HL-60/S4 treated with phorbol 12-myristate 13-acetate at 8.2 ng/mL for 4 days and 3 days (cell line): Measurements from ENCODE around the gene DIAPH1.

ENCODE experiments used
- in situ Hi-C: fragments of 300-500 bp; cut with MboI; formaldehyde crosslinking; loops from 2 replicates; pipeline ENCODE4 v1.15.0; 2022; ENCODE audit warnings: low sequenced_read_pairs

The DIAPH1 gene

DNA sequence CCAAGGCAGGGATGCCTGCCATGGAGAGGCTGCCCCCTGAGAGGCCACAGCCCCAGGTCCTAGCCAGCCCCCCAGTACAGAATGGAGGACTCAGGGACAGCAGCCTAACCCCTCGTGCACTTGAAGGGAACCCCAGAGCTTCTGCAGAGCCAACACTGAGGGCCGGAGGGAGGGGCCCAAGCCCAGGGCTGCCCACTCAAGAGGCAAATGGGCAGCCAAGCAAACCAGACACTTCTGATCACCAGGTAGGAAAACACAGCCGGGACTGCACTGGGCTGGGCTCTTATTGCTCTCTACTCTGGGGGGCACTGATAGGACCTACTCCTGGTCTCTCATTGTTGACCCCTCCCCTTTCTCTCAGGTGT lies 21.2 kb upstream of the DIAPH1 start:
- in situ Hi-C loops: no loop called here

DNA sequence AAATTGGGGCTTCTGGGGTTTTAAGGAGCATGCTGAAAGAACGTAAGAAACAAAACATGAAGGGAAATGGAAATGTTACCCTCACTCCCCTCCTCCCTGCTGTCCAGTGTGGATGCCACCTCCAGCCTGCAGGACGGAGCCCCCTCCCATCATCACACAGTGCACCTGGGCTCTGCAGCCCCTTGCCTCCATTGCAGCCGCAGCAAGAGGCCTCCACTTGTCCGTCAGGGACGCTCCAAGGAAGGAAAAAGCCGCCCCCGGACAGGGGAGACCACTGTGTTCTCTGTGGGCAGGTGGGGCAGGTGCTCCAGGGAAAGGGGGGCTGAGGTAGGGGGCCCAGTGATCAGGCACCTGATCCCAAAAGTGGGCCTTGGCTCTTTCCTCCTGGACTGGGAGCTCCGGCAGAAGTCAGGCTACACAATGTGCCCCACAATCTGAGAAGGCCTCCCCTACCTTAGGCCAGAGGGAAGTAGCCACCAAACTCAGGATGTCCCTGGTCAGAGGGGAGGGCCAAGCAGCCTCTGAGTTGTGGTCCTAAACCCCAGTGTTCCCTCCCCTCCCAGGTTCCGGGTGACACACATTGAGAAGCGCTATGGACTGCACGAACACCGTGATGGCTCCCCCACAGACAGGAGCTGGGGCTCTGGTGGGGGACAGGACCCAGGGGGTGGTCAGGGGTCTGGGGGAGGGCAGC lies 20.7 kb upstream of the DIAPH1 start:
- in situ Hi-C loops: no loop called here

DNA sequence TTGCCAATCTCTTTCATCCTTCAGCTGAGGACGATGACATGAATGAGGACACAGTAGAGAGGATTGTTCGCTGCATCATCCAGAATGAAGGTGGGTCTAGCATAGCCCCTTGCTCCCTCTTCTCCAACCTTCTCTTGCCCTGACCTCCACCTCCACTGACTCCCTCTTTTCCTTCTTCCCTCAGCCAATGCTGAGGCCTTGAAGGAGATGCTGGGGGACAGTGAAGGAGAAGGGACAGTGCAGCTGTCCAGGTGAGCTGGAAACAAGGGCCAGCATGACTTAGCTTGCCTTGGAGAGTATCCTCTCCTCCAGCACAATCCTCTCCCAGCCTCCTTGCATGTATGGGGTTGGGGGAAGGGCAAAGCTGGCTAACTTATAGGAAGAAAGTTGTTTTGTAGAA lies 20.0 kb upstream of the DIAPH1 start:
- in situ Hi-C loops: no loop called here

DNA sequence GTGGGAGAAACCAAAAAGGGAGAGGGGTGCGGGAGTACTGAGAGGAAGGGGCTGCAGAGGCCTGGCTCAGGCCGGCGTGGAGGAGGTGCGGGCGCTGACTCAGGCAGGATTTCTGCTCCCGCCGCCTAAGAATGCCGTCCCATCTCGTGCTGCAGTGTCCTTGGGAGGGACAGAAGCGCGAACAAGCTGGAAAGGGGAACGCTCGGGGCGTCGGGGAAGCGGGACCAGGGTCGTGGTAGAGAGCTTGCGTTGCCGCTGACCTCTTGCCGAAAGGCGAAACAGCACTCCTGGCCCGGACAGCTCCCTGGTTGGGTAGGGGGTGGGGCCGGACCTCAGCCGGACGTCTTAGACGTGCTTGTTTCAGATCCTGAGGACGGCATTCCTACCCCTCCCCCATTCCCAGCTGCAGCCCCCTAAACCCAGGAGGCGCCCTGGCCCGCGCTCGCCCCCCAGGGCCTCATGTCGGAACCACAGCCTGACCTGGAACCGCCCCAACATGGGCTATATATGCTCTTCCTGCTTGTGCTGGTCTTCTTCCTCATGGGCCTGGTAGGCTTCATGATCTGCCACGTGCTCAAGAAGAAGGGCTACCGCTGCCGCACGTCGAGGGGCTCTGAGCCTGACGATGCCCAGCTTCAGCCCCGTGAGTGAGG lies 19.1 kb upstream of the DIAPH1 start:
- in situ Hi-C loops: no loop called here

DNA sequence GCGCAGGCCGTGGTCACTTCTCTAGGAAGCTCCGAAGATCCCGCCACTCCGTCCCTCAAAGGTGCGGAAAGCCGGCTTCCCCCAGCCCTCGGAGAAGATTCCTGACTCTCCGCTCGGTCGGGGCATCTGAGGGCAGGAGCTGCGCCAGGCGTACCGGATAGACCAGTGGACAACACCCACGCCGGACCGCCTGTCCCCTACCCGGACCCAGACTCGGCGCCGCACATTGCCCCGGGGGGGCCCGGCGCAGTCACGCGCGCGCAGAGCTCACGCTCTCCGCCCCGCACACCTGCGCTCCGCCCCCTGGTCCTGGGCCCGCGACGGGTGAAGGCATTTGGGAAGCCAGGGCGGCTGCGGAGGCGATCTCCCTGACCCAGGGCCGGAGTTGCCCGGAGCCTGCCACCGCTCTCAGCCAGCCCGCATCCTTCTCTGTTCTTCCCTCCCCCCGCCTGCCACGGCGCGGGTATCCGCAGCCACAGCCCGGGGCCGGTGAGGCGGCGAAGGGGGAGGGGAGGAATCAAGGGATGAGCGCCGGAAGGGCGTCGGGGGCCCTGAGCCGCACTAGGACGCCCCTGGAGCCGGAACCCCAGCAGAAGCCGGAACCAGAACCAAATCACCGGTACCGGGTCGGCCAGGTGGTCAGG lies 18.4 kb upstream of the DIAPH1 start:
- in situ Hi-C loops: no loop called here

DNA sequence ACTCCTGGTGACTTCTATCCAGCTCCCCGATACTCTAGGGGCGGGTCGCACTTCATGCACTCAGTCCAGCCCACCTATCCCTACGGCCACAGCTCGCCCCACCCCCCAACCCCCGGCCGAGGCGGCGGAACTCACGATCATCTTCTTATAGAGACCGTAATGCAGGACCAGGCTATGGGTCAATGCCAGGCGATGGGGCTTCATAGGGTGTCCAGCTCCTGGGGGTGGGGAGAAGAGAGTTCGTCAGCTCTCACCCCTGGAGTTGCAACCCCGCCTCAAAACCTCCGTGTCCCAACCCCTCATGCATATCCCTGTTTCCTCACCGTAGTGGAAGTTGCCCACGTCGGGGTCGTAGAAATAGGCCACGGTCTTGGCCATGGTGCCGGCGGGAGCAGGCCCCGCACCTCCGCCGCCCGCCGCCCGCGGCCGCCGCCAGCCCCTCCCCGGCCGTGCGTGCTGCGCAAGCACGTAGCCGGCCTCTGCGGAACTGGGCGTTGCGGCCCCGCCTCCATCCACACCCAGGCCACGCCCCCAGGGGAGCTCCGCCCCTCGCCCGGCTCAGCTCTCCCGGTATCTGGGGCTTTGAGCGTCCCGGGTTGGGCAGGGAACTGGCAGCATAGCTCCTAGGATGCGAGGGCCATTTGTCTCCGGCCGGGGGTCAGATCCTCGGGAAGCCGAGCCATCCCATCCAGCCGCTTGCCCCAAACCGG lies 17.8 kb upstream of the DIAPH1 start, which contains the start of the genes HDAC3 and RELL2:
Gene HDAC3 (minus strand): TSS at position 437 of the 710 bp plus-strand sequence. CDS start 59 bp downstream, at position 378.
Gene RELL2 (plus strand): TSS at position 585 of the 710 bp plus-strand sequence. CDS start 1,229 bp downstream, outside the sequence.
- in situ Hi-C loops: no loop called here

DNA sequence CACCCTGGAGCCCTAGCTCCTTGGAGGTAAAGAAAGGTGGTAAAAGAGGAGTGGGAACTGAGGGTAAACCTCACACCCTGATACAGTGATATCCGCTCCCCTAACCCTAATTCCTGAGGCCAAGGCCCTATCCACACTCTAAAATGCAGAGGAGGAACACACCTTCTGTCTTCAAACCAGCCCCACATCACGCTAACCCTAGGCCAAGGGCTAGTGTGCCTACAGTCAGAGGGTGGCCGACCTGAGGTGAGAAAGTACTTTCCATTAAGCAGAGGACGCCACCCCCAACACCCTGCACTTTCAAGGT lies 17.3 kb upstream of the DIAPH1 start:
- in situ Hi-C loops: no loop called here

DNA sequence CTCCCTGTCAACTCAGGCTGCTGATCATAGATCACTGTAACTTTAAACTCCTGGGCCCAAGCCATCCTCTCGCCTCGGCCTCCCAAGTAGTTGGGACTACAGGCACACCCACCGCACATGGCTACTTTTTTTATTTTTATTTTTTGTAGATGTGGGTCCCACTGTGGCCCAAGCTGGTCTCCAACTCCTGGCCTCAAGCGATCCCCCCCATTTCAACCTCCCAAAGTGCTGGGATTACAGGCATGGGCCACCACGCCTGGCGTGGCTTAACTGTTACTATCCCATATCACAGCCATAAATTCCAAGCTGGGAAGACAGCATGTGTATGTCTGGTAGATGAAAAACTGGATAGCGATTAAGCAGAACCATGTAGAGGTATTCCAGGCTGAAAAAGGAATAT lies 16.8 kb upstream of the DIAPH1 start:
- in situ Hi-C loops: no loop called here

DNA sequence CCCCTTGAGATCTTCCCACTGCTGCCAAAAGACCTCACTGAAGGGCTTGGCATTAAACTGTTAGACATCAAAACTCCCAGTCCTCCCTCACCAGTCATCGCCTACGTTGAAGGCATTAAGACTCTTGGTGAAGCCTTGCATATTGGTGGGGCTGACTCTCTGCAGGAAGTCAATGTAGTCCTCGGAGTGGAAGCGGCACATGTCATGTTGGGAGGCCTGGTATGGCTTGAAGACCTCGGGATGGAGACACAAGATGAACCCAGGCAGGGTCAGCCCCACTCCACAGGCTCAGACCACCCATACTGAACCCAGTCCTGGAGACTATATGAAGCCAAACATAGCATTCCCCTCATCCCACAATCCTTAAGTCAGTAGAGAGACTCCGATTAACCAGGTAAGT lies 15.9 kb upstream of the DIAPH1 start:
- in situ Hi-C loops: no loop called here

DNA sequence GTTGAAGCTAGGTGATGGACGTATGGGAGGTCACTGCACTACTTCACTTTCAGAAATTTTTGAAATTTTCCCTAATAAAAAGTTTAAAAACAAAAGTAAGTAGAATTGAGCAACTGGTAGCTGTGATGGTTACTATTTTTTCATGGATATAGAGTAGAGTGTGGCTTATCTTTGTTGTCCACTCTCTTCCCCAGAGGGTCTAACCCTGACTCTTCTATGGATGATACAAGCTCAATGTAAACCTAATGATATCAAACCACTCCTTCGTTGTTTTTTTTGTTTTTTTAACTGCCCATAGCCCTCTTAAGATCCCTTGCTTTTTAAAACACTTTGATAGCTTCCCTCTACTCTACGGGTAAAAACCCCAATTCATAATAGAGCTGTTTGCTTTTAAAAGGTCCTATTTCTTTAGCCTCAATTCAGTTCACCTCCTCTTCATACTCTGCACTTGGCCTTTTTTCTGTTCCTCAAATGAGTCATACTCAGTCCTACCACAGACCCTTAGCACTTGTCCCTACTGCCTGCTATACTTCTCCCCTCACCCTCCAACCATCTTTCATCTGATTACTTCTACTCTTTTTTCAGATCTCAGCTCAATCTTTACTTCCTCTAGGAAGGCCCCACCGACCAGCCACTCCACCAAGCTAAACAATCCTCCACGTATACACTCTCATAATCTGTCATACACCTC lies 15.2 kb upstream of the DIAPH1 start:
- in situ Hi-C loops: no loop called here

DNA sequence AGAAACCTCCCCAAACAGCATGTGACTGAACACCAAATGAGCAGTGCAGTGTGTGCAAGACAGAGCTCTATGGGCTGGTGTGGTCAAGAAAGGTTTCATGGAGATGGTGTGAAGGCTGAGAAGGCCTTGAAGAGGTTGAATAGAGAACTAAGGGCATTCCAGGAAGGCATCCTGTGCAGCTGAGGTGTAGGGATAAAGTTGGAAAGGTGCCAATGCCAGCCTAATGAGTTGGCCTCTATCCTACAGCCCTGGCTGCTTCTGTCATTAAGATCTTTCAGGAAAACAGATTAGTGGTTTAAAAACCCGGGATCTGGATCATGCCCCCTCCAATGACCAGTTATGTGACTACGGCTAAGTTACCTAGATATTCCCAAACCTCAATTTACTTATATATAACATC lies 13.8 kb upstream of the DIAPH1 start:
- in situ Hi-C loops: no loop called here

DNA sequence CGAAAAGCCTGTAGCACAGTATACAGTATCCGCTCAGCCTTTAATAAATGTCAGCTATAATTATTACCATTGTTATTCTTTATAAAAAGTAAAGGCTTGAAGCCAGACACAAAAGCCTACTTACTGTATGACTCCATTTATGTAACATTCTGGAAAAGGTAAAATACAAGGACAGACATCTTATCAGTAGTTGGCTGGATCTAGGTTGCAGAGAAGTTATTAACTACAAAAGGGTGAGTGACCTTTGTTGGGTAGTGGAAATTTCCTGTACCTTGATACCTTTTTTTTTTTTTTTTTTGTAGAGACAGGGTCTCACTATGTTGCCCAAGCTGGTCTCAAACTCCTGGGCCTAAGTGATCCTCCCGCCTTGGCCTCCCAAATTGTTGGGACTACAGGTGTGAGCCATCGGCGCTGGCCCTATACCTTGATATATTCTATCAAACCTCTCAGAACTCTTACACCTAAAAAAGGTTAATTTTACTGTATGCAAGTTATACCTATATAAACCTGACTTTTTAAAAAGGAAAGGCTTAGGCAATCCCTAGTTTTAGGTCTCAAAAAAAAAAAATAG lies 11.9 kb upstream of the DIAPH1 start:
- in situ Hi-C loops: no loop called here

DNA sequence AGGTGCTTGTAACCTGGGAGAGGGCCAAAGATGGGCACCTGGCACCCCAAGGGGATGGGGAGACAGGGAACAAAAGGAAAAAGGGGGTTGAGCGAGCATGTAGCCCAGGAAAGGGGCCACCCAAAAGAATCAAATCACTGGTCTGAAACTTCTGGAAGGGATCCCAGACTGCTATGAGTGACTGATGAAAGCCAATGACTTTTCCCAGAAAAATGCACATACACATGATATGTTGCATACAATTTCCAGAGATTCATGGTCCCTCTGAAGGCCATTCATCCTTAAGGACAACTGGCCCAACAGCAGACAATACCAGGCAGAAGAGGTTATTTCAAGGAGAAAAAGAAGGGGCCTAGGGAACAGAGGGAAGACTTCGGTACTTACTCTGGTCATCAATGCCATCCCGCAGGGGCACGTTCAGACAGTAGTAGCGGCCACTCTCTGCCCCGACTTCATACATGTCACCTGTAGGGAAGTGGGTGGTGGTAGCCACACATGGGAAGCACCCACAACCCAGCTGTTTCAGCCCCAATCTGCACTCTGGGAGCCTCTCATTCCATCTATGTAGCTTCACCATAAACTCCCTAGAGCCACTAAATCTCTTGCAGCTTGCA lies 9.5 kb upstream of the DIAPH1 start:
- in situ Hi-C loops: no loop called here

DNA sequence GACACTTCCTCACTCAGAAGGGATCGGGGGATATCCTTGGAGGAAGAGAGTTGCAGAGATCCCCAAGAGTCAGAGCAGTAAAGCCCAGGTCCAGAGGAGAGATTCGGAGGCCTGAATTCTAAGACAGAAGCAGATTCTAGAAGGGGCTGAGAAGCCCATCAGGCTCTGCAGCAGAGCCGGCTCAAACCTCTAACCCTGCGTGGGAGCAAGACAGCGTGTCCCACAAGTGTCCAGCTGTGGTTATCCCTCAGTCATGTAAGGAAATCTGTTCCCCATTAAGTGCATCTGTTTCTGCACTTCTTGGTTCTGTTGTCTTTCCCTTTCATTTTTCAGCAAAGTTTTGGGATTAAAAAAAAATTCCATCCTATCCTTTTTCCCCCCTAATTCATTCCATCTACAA lies 4.8 kb upstream of the DIAPH1 start:
- in situ Hi-C loops: no loop called here

DNA sequence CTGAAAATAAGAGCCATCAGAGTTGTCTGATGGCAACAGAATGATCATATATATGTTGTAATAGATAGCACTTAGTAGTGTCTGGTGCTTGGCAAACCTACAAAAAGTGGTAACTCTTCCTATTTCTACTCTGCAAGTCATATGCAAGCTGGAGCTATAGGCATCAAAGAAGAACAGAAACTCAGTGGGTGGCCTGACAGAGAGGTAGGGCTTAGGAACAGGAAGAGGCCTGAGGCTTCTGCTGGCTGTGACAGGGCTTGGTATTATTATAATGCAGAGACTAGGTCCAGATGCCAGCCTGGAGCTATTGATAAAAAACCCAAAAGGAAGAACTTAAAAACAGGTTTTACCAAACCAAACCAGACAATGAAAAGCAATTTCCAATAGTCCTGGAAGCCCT lies 4.4 kb upstream of the DIAPH1 start:
- in situ Hi-C loops: no loop called here

DNA sequence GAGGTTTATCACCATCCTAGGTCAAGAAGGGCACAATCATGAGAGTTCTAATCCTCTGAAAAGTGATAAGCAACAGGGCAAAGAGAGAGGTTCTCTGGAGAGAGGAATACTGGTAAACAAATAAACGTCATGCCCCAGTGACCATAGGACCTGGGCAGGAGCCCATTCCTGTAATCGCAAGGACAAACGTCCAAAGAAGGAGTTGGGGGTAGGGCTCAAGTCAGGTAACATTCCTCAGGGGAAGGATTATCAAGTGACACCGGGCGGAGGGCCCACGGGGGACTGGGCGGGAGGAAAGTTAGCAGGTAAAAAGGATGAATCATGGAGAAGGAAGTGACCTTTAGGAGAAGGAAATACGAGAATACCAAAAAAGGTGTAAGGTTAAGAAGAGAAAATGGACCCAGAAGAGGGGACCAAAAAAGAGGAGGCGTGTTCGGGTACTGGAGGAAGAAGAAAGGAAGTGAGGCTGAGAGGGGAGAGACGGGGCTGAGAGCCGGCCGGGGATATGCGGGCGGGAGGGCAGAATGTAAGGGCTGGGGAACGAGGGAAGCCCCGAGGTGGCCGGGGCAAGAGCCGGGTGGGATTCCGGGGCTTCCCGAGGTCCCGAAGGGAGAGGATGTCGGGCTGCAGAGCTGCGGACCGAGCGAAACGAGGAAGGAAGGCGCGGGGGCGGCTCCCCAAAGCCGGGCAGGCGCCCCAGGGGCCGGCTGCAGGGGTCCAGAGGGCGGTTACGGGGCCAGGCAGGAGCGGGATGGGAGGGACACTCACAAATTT lies 583 bp downstream of the DIAPH1 start:
- in situ Hi-C loops: no loop called here

DNA sequence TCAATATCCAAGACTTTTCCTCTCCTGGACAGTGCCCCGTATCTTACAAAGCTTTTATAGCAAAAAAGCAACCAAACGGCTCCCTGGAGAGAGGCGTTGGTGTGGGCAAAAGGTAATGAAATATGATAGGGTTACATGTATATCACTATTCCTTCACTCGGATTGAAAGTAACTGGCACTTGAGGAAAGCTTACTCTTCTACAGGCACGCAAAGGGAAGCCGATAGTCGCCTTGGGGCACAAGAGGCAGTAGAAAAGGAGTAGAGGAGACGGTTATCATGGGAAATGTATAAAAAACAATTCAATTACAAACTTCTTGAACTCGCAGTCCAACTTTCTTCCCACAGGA lies 1.1 kb downstream of the DIAPH1 start:
- in situ Hi-C loops: no loop called here

DNA sequence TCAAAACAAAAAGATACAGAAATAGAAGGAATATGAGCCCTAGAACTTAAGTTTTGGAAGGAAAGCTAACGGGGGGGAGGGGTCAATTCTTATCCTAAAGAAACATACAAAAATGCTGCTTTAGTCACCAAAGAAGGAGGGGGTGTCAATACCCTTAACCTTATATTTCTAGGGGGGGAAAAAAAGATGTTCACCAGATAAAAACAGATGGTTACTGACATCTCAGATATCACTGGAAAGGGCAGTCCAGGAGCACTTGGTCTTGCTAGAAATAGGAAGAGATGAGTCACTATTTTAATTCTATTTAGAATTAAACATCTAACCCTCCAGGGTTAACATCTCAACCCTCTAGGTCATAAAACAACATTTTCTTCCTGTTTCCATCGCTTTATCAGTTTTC lies 1.7 kb downstream of the DIAPH1 start:
- in situ Hi-C loops: no loop called here

DNA sequence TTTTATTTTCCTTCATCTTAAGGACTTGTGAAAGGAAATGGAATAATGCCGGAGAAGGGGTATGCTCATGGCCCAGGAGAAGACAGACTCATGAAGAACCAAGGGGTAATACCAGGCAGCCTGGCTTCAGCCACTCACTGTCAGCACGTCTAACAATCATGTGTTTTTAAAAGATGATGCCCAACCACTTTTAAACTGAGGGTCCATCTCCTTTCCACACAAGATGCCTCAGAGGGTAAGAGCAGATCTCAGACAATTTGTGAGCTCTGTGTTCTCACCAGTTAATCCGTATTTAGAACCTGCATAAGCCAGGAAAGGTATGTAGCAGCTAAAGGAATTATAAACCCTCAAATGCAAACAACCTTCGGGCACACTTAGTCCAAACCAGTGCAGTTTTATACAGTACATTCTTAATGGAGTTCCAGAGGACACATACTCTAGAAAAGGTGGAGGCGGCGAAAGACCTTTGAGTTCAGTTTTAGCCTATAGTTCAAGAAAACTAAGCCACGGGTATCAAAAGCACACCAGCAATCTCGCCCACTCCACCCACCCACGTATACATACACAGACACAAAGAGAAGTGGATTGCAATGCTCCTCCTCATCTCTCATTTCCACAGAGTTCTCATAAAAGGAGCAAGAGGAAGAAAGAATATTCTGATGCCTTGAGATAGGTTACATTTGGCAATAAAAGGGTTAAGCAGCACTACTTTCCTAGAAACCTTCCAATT lies 2.6 kb downstream of the DIAPH1 start:
- in situ Hi-C loops: no loop called here
